DOHH2 (cell line): Measurements from ENCODE around the gene GAPT.

ENCODE experiments used
- H3F3A ChIP-seq: fragments of 200-600 bp; sonication (generic), shearing (Covaris generic); 2 replicates; pipeline ENCODE4 v1.6.0; 2016; ENCODE audit warnings: antibody characterized with exemption, mild to moderate bottlenecking; ENCODE audit not compliant: control insufficient read depth, insufficient read depth
- H3K27ac ChIP-seq: fragments of 200-600 bp; sonication (generic); 2 replicates; pipeline ENCODE4 v1.5.1; 2014; ENCODE audit warnings: low read depth, mild to moderate bottlenecking, low read length, moderate library complexity
- H3K27me3 ChIP-seq: fragments of 200-600 bp; sonication (generic); 2 replicates; pipeline ENCODE4 v1.6.1; 2014; ENCODE audit warnings: mild to moderate bottlenecking, low read length, mixed read lengths; ENCODE audit not compliant: control insufficient read depth
- H3K36me3 ChIP-seq: fragments of 200-600 bp; sonication (generic); 2 replicates; pipeline ENCODE4 v1.6.1; 2014; ENCODE audit warnings: mild to moderate bottlenecking, low read length, moderate library complexity, mixed read lengths; ENCODE audit not compliant: control insufficient read depth
- H3K4me1 ChIP-seq: fragments of 200-600 bp; sonication (generic); 2 replicates; pipeline ENCODE4 v1.6.1; 2014; ENCODE audit warnings: mild to moderate bottlenecking, low read length, mixed read lengths; ENCODE audit not compliant: control insufficient read depth
- H3K4me2 ChIP-seq: fragments of 200-600 bp; sonication (generic); 2 replicates; pipeline ENCODE4 v1.6.0; 2014; ENCODE audit warnings: mild to moderate bottlenecking, low read length, moderate library complexity
- H3K4me3 ChIP-seq: fragments of 200-600 bp; sonication (generic); 2 replicates; pipeline ENCODE4 v1.5.1; 2014; ENCODE audit warnings: mild to moderate bottlenecking, low read length, mixed read lengths
- H3K79me2 ChIP-seq: fragments of 200-600 bp; sonication (generic); 2 replicates; pipeline ENCODE4 v1.6.1; 2014; ENCODE audit warnings: mild to moderate bottlenecking, low read length, mixed read lengths; ENCODE audit not compliant: control insufficient read depth
- H3K9me2 ChIP-seq: fragments of 200-600 bp; sonication (generic); replicated peaks from 2 replicates; pipeline ENCODE4 v1.6.1; 2014; ENCODE audit warnings: mild to moderate bottlenecking, low read length, mixed read lengths; ENCODE audit not compliant: control insufficient read depth
- H3K9me3 ChIP-seq: fragments of 200-600 bp; sonication (generic); 2 replicates; pipeline ENCODE4 v1.6.1; 2014; ENCODE audit warnings: antibody characterized with exemption, low read length, mixed read lengths; ENCODE audit not compliant: control insufficient read depth, insufficient read depth
- H4K20me1 ChIP-seq: fragments of 200-600 bp; sonication (generic); 2 replicates; pipeline ENCODE4 v1.6.0; 2014; ENCODE audit warnings: low read depth, mild to moderate bottlenecking, antibody characterized with exemption, low read length, moderate library complexity; ENCODE audit not compliant: control insufficient read depth, insufficient read depth
- CTCF ChIP-seq: fragments of 200-600 bp; sonication (generic); IDR thresholded peaks from one replicate; pipeline ENCODE4 v1.5.1; 2014; ENCODE audit warnings: antibody characterized with exemption, mild to moderate bottlenecking, low read depth, low read length; ENCODE audit not compliant: poor library complexity, severe bottlenecking
- EZH2phosphoT487 ChIP-seq: fragments of 200-600 bp; sonication (generic); IDR thresholded peaks from 2 replicates; pipeline ENCODE4 v1.6.1; 2017; ENCODE audit warnings: borderline replicate concordance, mild to moderate bottlenecking, antibody characterized with exemption, low read length, moderate library complexity, mixed read lengths

The GAPT gene

GRCh38 chr5:58504766-58505165 is 13.5 kb downstream of the GAPT start:
- Histone ChIP-seq H3K27me3 (peaks cover 24% of the 10 kb centered on the region), H3K4me3 (no peak overlapping the region), H4K20me1 (no peaks in the 10 kb centered on the region), H3K9me3 (no peaks in the 10 kb centered on the region), H3K9me2 (no peaks in the 10 kb centered on the region), H3K79me2 (no peaks in the 10 kb centered on the region), H3K4me1 (peaks cover 32% of the 10 kb centered on the region), H3K4me2 (no peak overlapping the region), H3K36me3 (no peaks in the 10 kb centered on the region), H3K27ac (no peak overlapping the region), H3F3A (peaks cover 5% of the 10 kb centered on the region; the same call in 1 of the 2 replicates)
- TF ChIP-seq CTCF = no peak
- no peak for TF ChIP-seq EZH2phosphoT487

GRCh38 chr5:58505502-58505901 is 14.3 kb downstream of the GAPT start:
- Histone ChIP-seq H3K4me2 (peak overlapping the region; percentile 49), H3K9me3 (no peaks in the 10 kb centered on the region), H3K27me3 (peaks cover 24% of the 10 kb centered on the region), H3K9me2 (no peaks in the 10 kb centered on the region), H4K20me1 (no peaks in the 10 kb centered on the region), H3K4me1 (peaks cover 25% of the 10 kb centered on the region), H3F3A (peaks cover 5% of the 10 kb centered on the region; the same call in 1 of the 2 replicates), H3K27ac (no peak overlapping the region), H3K36me3 (no peaks in the 10 kb centered on the region), H3K4me3 (peak overlapping the region; percentile 20; the same call in 1 of the 2 replicates), H3K79me2 (no peaks in the 10 kb centered on the region)
- TF ChIP-seq CTCF (no peak), EZH2phosphoT487 (no peak)

GRCh38 chr5:58505971-58506640 is 14.9 kb downstream of the GAPT start:
- Histone ChIP-seq H3K4me1 (peaks cover 22% of the 10 kb centered on the region), H3K9me2 (no peaks in the 10 kb centered on the region), H3K27me3 (peaks cover 24% of the 10 kb centered on the region), H3F3A (peaks cover 5% of the 10 kb centered on the region; the same call in 1 of the 2 replicates), H3K9me3 (no peaks in the 10 kb centered on the region), H3K4me2 (peak overlapping the region; percentile 49), H3K36me3 (no peaks in the 10 kb centered on the region), H3K4me3 (peak overlapping the region; percentile 20; the same call in 1 of the 2 replicates), H3K27ac (no peak overlapping the region), H3K79me2 (no peaks in the 10 kb centered on the region), H4K20me1 (no peaks in the 10 kb centered on the region)
- TF ChIP-seq EZH2phosphoT487 (no peak), CTCF (no peak)
